Activated effector memory CD4-positive, alpha-beta T cell treated with Interleukin-2 at 50 U/mL for 16 hours (primary cell): ENCODE measurements around the gene AMELX.

Experiments
- DNase-seq: peaks from one replicate; pipeline ENCODE4 v3.0.0-alpha.2; 2020

The AMELX gene

GRCh38 chrX:11293113-11293512 lies at the start of gene AMELX:
Gene AMELX (plus strand): TSS chrX:11293413. CDS start chrX:11294789, 1,376 bp downstream.
- DNase-seq = no peak

- no peak for DNase-seq
Measured at GRCh38 chrX:11244636-11245035, 48.6 kb upstream of the AMELX start.

GRCh38 chrX:11254417-11255109 lies 38.6 kb upstream of the AMELX start:
- DNase-seq = no peak

- DNase-seq = no peak
Measured at GRCh38 chrX:11257290-11257689, 35.9 kb upstream of the AMELX start.

GRCh38 chrX:11257711-11258110 lies 35.5 kb upstream of the AMELX start:
- no peak for DNase-seq

- no peak for DNase-seq
Measured at GRCh38 chrX:11259437-11259836, 33.8 kb upstream of the AMELX start.

GRCh38 chrX:11261260-11261659 lies 32.0 kb upstream of the AMELX start:
- no peak for DNase-seq

GRCh38 chrX:11264925-11265324 lies 28.3 kb upstream of the AMELX start:
- DNase-seq = no peak

GRCh38 chrX:11265352-11265751 lies 27.9 kb upstream of the AMELX start:
- no peak for DNase-seq

- no peak for DNase-seq
Measured at GRCh38 chrX:11266573-11267003, 26.6 kb upstream of the AMELX start.

- DNase-seq = no peak
Measured at GRCh38 chrX:11267425-11267824, 25.8 kb upstream of the AMELX start.

- no peak for DNase-seq
Measured at GRCh38 chrX:11269006-11269405, 24.2 kb upstream of the AMELX start.

GRCh38 chrX:11269996-11270395 lies 23.2 kb upstream of the AMELX start:
- no peak for DNase-seq

GRCh38 chrX:11272290-11272689 lies 20.9 kb upstream of the AMELX start:
- no peak for DNase-seq

- DNase-seq = no peak
Measured at GRCh38 chrX:11272863-11273262, 20.4 kb upstream of the AMELX start.

GRCh38 chrX:11273544-11273943 lies 19.7 kb upstream of the AMELX start:
- no peak for DNase-seq

GRCh38 chrX:11282043-11282442 lies 11.2 kb upstream of the AMELX start:
- no peak for DNase-seq

GRCh38 chrX:11285651-11286050 lies 7.6 kb upstream of the AMELX start:
- no peak for DNase-seq

GRCh38 chrX:11287505-11287904 lies 5.7 kb upstream of the AMELX start:
- DNase-seq = no peak

GRCh38 chrX:11290416-11291102 lies 2.7 kb upstream of the AMELX start:
- no peak for DNase-seq

GRCh38 chrX:11296051-11296450 lies 2.8 kb downstream of the AMELX start:
- DNase-seq = no peak

GRCh38 chrX:11298600-11298999 lies 5.4 kb downstream of the AMELX start:
- DNase-seq = no peak

- DNase-seq = no peak
Measured at GRCh38 chrX:11304829-11305228, 11.6 kb downstream of the AMELX start.

GRCh38 chrX:11305641-11306040 lies 12.4 kb downstream of the AMELX start:
- no peak for DNase-seq

GRCh38 chrX:11309220-11309619 lies 16.0 kb downstream of the AMELX start:
- DNase-seq = no peak
